NCI-H1694 (cell line): ENCODE measurements around the gene HNF4A.
"Not testable (repeated sequence)": the region's sequence is repeated elsewhere in the genome, so short reads cannot be mapped to it uniquely, and the experiment has no call there.

Source experiments
- DNase-seq: peaks from one replicate; lab custom pipeline; 2025; lab: John Stamatoyannopoulos, UW

HNF4A gene

GRCh38 chr20:44468044-44468782, 112.7 kb downstream of the HNF4A start:
- DNase-seq: no peak

GRCh38 chr20:44470327-44470726, 114.8 kb downstream of the HNF4A start:
- no peak for DNase-seq

GRCh38 chr20:44471481-44471882, 116.0 kb downstream of the HNF4A start:
- DNase-seq: no peak

GRCh38 chr20:44472283-44472682, 116.8 kb downstream of the HNF4A start:
- not testable (repeated sequence) for DNase-seq

- DNase-seq: no peak
Measured at GRCh38 chr20:44475372-44475693, 119.8 kb downstream of the HNF4A start.

- DNase-seq: peak; percentile 59
Measured at GRCh38 chr20:44475694-44476560, 120.4 kb downstream of the HNF4A start, which contains the start of gene TTPAL. Gene TTPAL (plus strand): TSS chr20:44475874. CDS start chr20:44480000, 4,126 bp downstream.

- DNase-seq: no peak
Measured at GRCh38 chr20:44477151-44477550, 121.7 kb downstream of the HNF4A start.

GRCh38 chr20:44478206-44478605, 122.7 kb downstream of the HNF4A start:
- no peak for DNase-seq

- DNase-seq: no peak
Measured at GRCh38 chr20:44479643-44480042, 124.1 kb downstream of the HNF4A start.

GRCh38 chr20:44480097-44480496, 124.6 kb downstream of the HNF4A start:
- DNase-seq: no peak

GRCh38 chr20:44481719-44482416, 126.4 kb downstream of the HNF4A start:
- no peak for DNase-seq

- no peak for DNase-seq
Measured at GRCh38 chr20:44483112-44483511, 127.6 kb downstream of the HNF4A start.
